Liver (tissue), 9 donors: ENCODE results near the gene SCN2A. TPM values are rescaled to one million over a fixed set of nuclear protein-coding genes. Genes with fewer than 3 reads are reported as not detected.

Source experiments
- DNase-seq: peaks from one replicate; pipeline ENCODE4 v3.0.0-alpha.2; 2017; ENCODE audit warnings: low spot score
- H3K27ac ChIP-seq, 2 donors: one replicate each; pipeline ENCODE4 v1.7.0; 2013; ENCODE audit warnings: inconsistent platforms in 2 of 2, low read length in 2 of 2, control low read depth in 1 of 2, low read depth in 1 of 2, mild to moderate bottlenecking in 1 of 2
- H3K27me3 ChIP-seq, 4 donors: one replicate each; pipeline versions ENCODE4 v1.6.1 to v1.7.0; 2013; ENCODE audit warnings: low read length in 3 of 4, inconsistent platforms in 1 of 4, mild to moderate bottlenecking in 1 of 4, moderate library complexity in 1 of 4; ENCODE audit not compliant: control insufficient read depth in 4 of 4, insufficient read depth in 4 of 4
- H3K36me3 ChIP-seq, 4 donors: one replicate each; pipeline versions ENCODE4 v1.6.1 to v1.7.0; 2013; ENCODE audit warnings: low read length in 3 of 4, mild to moderate bottlenecking in 3 of 4, low read depth in 1 of 4, moderate library complexity in 1 of 4; ENCODE audit not compliant: control insufficient read depth in 4 of 4, insufficient read depth in 3 of 4
- H3K4me1 ChIP-seq, 4 donors: one replicate each; pipeline versions ENCODE4 v1.6.1 to v1.7.0; 2013; ENCODE audit warnings: low read length in 3 of 4, mild to moderate bottlenecking in 3 of 4, moderate library complexity in 1 of 4; ENCODE audit not compliant: control insufficient read depth in 4 of 4, insufficient read depth in 4 of 4
- H3K4me3 ChIP-seq, 3 donors: one replicate each; pipeline versions ENCODE4 v1.6.1 to v1.7.0; 2013; ENCODE audit warnings: low read length in 3 of 3, control low read depth in 1 of 3, low read depth in 1 of 3, mild to moderate bottlenecking in 1 of 3
- H3K9ac ChIP-seq, 2 donors: one replicate each; pipeline ENCODE4 v1.7.0; 2013; ENCODE audit warnings: low read length in 2 of 2, mild to moderate bottlenecking in 2 of 2, moderate library complexity in 2 of 2, control low read depth in 1 of 2, low read depth in 1 of 2
- H3K9me3 ChIP-seq, 4 donors: one replicate each; pipeline versions ENCODE4 v1.6.1 to v1.7.0; 2013; ENCODE audit warnings: low read length in 3 of 4; ENCODE audit not compliant: control insufficient read depth in 4 of 4
- ATF3 ChIP-seq: IDR thresholded peaks from 2 replicates; pipeline ENCODE4 v1.6.1; 2016; ENCODE audit warnings: antibody characterized with exemption
- CTCF ChIP-seq: fragments of 150-350 bp; IDR thresholded peaks from 2 replicates; pipeline ENCODE4 v1.5.1; 2017; ENCODE audit warnings: improper control_type of control experiment, low read depth, low read length; ENCODE audit not compliant: missing input control
- EGR1 ChIP-seq, 2 donors: IDR thresholded peaks; 2 replicates each; pipeline ENCODE4 v1.6.1; 2016 to 2018; ENCODE audit warnings: antibody characterized with exemption in 2 of 2, low read depth in 2 of 2
- FOXA1 ChIP-seq: IDR thresholded peaks from 2 replicates; pipeline ENCODE4 v1.6.1; 2016; ENCODE audit warnings: antibody characterized with exemption
- HNF4A ChIP-seq, 2 donors: conservative IDR thresholded peaks; 2 replicates each; pipeline ENCODE4 v1.6.1; 2016; ENCODE audit warnings: antibody characterized with exemption in 2 of 2, mild to moderate bottlenecking in 2 of 2
- HNF4G ChIP-seq: IDR thresholded peaks from 2 replicates; pipeline ENCODE4 v1.6.1; 2016; ENCODE audit warnings: antibody characterized with exemption
- JUND ChIP-seq, 2 donors: IDR thresholded peaks; 2 replicates each; pipeline ENCODE4 v1.6.1; 2016; ENCODE audit warnings: antibody characterized with exemption in 2 of 2
- MAX ChIP-seq: IDR thresholded peaks from 2 replicates; pipeline ENCODE4 v1.6.1; 2016; ENCODE audit warnings: antibody characterized with exemption
- NR2F2 ChIP-seq: IDR thresholded peaks from 2 replicates; pipeline ENCODE4 v1.6.1; 2016; ENCODE audit warnings: antibody characterized with exemption
- RAD21 ChIP-seq, 2 donors: IDR thresholded peaks; 2 replicates each; pipeline ENCODE4 v1.6.1; 2016; ENCODE audit warnings: antibody characterized with exemption in 2 of 2, mild to moderate bottlenecking in 2 of 2
- REST ChIP-seq: IDR thresholded peaks from 2 replicates; pipeline ENCODE4 v1.6.1; 2016; ENCODE audit warnings: antibody characterized with exemption, mild to moderate bottlenecking
- RXRA ChIP-seq, 2 donors: IDR thresholded peaks; 2 replicates each; pipeline ENCODE4 v1.6.1; 2017 to 2018; ENCODE audit warnings: antibody characterized with exemption in 2 of 2, mild to moderate bottlenecking in 1 of 2
- TAF1 ChIP-seq: conservative IDR thresholded peaks from 2 replicates; pipeline ENCODE4 v1.6.1; 2016; ENCODE audit warnings: antibody characterized with exemption, mild to moderate bottlenecking
- ZBTB33 ChIP-seq: IDR thresholded peaks from 2 replicates; pipeline ENCODE4 v1.6.1; 2016; ENCODE audit warnings: antibody characterized with exemption
- WGBS: extraction: QIAGEN DNeasy Blood & Tissue Kit; methylation state at CpG from one replicate; pipeline ENCODE4 v1.1.7; 2013; 5-methylcytosine and 5-hydroxymethylcytosine counted together
- polyA plus RNA-seq, 2 donors: library from polyadenylated mRNA; stranded (reverse) in 1 of 2; unstranded in 1 of 2; fragments of 200-250 nt in 1 of 2; fragments of >200 nt in 1 of 2; fragmentation: Nextera tagmentation in 1 of 2; extraction: Ambion mirVana in 1 of 2; gene quantifications; one replicate each; pipeline versions ENCODE4 v1.2.1 to v1.2.3, GENCODE V29; 2013 to 2015
- total RNA-seq, 2 donors: library from RNA; depleted of rRNA; stranded (reverse); fragments of >200 nt; gene quantifications; one replicate each; pipeline ENCODE4 v1.2.3, GENCODE V29; 2014
- donor health status: healthy.
- donor health status: healthy.
- donor health status: healthy.
- donor health status: healthy.
- donor health status: healthy.

Gene SCN2A
- under 1 TPM; 0.05 to 0.33 TPM for total RNA-seq
- under 1 TPM; 0.01 to 0.06 TPM for polyA plus RNA-seq

GRCh38 chr2:165239230-165239629 is at the start of gene SCN2A:
Gene SCN2A (plus strand): TSS chr2:165239414. CDS start chr2:165295824, 56,410 bp downstream.
- Histone ChIP-seq H3K9ac (no peak within 1 kb of the TSS), H3K27ac (no peak within 1 kb of the TSS), H3K27me3 (no peaks in the 10 kb centered on the region), H3K4me1 (no peaks in the 10 kb centered on the region), H3K4me3 (no peak within 1 kb of the TSS), H3K36me3 (no peaks in the 10 kb centered on the region), H3K9me3 (no peaks in the 10 kb centered on the region)
- peak; percentile 59 to 75 for TF ChIP-seq RAD21 (IDR thresholded peaks at IDR 0.05)
- TF ChIP-seq FOXA1: no peak
- peak; percentile 43 for TF ChIP-seq CTCF
- DNase-seq: no peak
- WGBS: 29% methylated on average over 3 of the region's 3 CpGs

GRCh38 chr2:165191096-165191728 is 48.0 kb upstream of the SCN2A start:
- WGBS: 67% methylated on average over 2 of the region's 2 CpGs
- Histone ChIP-seq H3K9me3 (no peaks in the 10 kb centered on the region), H3K27me3 (no peaks in the 10 kb centered on the region), H3K9ac (no peak overlapping the region), H3K4me1 (no peaks in the 10 kb centered on the region), H3K27ac (no peak overlapping the region), H3K36me3 (no peaks in the 10 kb centered on the region), H3K4me3 (no peak overlapping the region)
- no peak for DNase-seq
- TF ChIP-seq MAX: no peak
- TF ChIP-seq TAF1: no peak
- TF ChIP-seq NR2F2: no peak
- no peak for TF ChIP-seq REST

- 81% methylated on average over 2 of the region's 2 CpGs for whole genome bisulfite sequencing
- Histone ChIP-seq H3K9ac (no peak overlapping the region), H3K27me3 (no peaks in the 10 kb centered on the region), H3K4me1 (no peaks in the 10 kb centered on the region), H3K36me3 (no peaks in the 10 kb centered on the region), H3K9me3 (no peaks in the 10 kb centered on the region), H3K4me3 (no peak overlapping the region), H3K27ac (no peak overlapping the region)
- TF ChIP-seq RXRA (IDR thresholded peaks at IDR 0.05): no peak
- TF ChIP-seq EGR1 (IDR thresholded peaks at IDR 0.05; ENCODE audit: low read depth in 2 of 2): no peak
- TF ChIP-seq MAX: no peak
- TF ChIP-seq HNF4G: no peak
- no peak for TF ChIP-seq HNF4A (conservative IDR thresholded peaks at IDR 0.05)
- TF ChIP-seq FOXA1: no peak
- no peak for TF ChIP-seq ZBTB33
- TF ChIP-seq NR2F2: no peak
- TF ChIP-seq JUND (IDR thresholded peaks at IDR 0.05): no peak
- TF ChIP-seq ATF3: no peak
- no peak for TF ChIP-seq TAF1
- no peak for DNase-seq
Observed at GRCh38 chr2:165192729-165193128, 46.5 kb upstream of the SCN2A start.
